Measurements from ENCODE around the gene POM121L2.
"Not testable (repeated sequence)": the region's sequence is repeated elsewhere in the genome, so short reads cannot be mapped to it uniquely, and the experiment has no call there.

Gene POM121L2

DNA sequence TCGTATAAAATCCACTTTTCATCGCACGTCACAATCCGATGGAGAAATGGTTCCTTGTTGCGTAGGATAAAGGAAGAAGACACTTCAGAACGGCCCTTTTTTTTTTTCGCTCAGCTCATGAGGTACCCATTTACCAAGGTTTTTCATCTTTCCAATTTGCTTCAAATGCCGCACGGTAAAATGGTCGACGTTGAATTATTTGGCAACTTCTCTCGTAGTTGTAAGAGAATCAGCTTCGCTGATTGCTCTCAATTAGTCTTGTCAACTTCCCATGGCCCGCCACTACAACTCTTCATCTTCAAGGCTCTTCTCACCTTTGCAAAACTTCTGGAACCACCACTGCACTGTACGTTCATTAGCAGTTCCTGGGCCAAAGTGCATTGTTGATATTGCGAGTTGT, 28.8 kb downstream of the POM121L2 start:
- DNase-seq: no peak
- TF ChIP-seq POLR2A (IDR thresholded peaks at IDR 0.05; ENCODE audit: low read length) (no peak), GATA1 (IDR thresholded peaks at IDR 0.05; ENCODE audit: low read depth, low read length) (no peak)

DNA sequence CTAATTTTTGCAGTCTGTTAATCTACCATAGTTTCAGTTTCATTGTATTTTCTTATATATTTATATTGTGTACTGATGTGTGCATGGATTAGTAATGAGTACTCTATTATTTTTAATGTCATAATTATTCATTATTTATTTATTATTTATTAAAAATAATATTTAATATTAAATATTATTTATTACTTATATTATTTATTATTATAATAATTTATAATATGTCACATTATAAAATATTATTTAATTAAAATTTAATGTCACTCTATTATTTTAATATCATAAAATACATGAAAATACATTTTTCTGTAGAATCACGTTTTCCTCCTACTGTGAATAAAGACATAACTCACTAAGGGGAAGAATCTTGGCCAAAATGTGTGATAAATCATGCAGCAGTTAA, 30.5 kb downstream of the POM121L2 start:
- no peak for DNase-seq
- no peak for TF ChIP-seq POLR2A (IDR thresholded peaks at IDR 0.05; ENCODE audit: low read length)
- TF ChIP-seq GATA1 (IDR thresholded peaks at IDR 0.05; ENCODE audit: low read depth, low read length): no peak

DNA sequence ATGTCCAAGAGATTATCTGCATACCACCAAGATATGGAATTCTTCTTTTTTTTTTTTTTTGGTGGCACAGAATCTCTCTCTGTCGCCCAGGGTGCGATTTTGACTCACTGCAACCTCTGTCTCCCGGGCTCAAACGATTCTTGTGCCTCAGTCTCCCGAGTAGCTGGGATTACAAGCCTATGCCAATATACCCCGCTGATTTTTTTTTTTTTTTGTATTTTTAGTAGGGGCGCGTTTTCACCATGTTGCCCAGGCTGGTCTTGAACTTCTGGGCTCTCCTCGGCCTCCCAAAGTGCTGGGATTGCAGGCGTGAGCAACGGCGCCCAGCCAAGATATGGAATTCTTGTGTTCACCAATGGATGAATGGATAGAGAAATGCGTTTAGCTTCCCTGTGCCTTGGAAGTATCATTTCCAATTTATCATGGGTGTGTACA, 31.0 kb downstream of the POM121L2 start:
- TF ChIP-seq POLR2A (IDR thresholded peaks at IDR 0.05; ENCODE audit: low read length) (no peak), GATA1 (IDR thresholded peaks at IDR 0.05; ENCODE audit: low read depth, low read length) (no peak)
- no peak for DNase-seq

DNA sequence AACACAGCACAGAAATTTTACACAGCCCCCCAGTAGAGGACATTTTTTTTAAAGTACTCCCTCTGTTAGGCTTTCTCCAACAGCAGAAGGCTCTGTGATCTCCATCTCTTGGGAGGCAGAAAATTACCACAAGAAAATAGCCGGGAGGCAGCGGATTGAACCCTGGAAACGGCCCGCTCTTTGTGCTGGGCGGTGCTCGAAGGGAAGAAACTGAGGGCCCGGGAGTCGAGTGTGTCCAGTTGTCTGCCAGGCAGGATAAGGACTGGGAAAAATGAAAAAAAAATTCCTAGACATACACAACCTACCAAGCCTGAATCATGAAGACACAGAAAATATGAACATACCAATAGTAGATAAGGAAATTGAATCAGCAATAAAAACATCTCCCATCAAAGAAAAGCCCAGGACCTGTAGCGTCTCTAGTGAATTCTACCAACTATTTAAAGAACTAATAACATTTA, 31.5 kb downstream of the POM121L2 start:
- DNase-seq: no peak
- TF ChIP-seq GATA1 (IDR thresholded peaks at IDR 0.05; ENCODE audit: low read depth, low read length) (no peak), POLR2A (IDR thresholded peaks at IDR 0.05; ENCODE audit: low read length) (no peak)

DNA sequence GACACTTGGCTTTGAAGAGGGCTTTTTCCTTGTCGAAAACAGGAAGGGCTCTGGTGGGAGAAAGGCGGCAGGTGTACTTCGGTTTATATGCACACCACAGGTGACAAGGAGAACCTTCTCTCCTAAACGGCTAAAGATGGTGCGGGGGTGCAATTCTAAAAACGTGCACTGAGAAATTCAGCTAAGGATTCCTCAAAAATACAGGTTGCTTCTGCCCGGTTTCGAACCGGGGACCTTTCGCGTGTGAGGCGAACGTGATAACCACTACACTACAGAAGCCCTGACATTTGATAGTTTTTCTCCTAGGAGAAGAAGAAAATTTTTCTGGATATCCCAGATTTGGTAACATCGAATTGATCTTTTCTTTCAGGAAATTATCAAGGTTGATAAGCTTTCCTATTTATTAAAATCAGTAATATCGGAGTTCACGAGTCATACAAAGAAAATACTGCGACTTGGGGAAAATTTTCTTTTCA, 32.0 kb downstream of the POM121L2 start:
- DNase-seq: peak; percentile 63 to 71
- TF ChIP-seq POLR2A (IDR thresholded peaks at IDR 0.05; ENCODE audit: low read length) (no peak), GATA1 (IDR thresholded peaks at IDR 0.05; ENCODE audit: low read depth, low read length) (no peak)

DNA sequence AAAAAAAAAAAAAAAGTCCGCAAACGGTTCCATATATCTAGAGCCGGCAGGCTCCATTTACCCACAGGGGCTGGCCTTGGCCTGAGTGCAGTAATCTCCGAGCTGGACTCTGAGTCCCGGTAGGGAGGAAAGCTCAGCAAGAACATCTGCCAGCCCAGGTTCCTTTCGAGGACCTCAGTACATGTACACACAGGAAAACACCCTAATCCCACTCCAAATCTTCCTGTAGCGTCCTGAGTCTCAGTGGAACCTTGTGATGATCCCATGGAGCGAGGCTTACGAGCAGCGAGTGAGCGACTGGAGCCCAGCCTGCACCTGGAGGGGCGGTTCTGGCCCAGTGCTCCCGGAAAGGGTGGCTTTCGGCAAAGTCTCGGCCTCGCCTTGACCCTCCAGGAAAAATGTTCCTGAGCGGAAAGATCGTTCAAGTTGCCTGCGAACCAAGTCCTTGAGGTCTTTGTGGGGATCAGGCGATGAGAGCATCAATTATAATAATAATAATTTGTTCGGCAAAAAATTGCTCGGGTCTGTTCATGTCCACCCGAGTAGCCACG, 32.5 kb downstream of the POM121L2 start:
- no peak for TF ChIP-seq GATA1 (IDR thresholded peaks at IDR 0.05; ENCODE audit: low read depth, low read length)
- TF ChIP-seq POLR2A (IDR thresholded peaks at IDR 0.05; ENCODE audit: low read length): no peak
- DNase-seq: no peak

DNA sequence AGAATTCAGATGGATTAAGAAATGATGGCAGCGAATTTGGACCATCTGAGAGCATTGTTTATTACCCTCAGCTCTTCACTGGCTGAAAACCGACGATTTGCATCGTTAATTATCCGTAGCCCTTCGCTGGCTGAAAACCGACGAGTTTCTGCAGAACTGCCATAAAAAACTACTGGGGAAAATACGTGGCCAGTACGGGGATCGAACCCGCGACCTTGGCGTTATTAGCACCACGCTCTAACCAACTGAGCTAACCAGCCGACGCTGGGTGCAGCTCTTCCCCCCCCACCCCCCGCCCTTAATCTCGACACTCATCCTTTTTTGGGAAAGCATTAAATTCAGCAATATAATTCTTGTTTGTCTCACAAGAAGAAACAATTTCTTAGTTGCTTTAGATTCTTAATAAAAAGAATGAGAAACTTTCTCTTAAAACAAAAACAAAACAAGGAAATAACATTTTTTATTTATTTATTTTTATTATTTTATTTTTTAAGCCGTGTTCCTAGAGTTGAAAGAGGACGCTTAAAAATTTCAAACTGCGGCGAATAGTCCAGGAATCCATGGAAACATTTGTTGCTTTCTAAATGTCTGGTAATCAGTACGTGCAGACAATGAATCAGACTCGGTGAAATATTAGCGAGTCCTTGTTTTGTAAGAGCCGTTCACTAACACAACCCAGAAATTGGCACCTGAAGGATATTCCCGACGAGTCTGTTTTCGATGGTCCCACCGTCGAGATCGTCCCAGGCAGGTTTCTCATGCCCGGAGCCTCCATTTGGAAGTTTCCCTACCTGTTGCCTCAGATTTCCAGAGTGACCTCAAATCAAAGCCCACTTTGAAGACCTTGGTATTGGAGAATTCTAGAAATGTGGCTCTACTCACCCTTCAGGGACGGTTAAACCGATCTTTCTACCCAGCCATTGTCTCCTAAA, 36.8 kb downstream of the POM121L2 start:
- DNase-seq: peak; percentile 46 to 57
- TF ChIP-seq GATA1 (IDR thresholded peaks at IDR 0.05; ENCODE audit: low read depth, low read length) (no peak), POLR2A (IDR thresholded peaks at IDR 0.05; ENCODE audit: low read length) (no peak)

DNA sequence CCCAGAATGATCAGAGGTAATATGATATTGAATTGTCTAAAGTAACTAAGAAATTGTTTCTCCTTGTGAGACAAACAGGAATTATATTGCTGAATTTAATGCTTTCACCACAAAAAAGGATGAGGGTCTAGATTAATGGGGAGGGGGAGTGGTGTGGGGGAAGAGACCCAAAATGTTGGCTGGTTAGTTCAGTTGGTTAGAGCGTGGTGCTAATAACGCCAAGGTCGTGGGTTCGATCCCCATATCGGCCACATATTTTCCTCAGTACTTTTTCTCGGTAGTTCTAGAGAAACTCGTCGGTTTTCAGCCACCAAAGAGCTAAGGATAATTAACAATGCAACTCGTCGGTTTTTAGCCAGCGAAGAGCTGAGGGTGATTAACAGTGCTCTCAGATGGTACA, 38.3 kb downstream of the POM121L2 start:
- no peak for DNase-seq
- TF ChIP-seq POLR2A (IDR thresholded peaks at IDR 0.05; ENCODE audit: low read length) (no peak), GATA1 (IDR thresholded peaks at IDR 0.05; ENCODE audit: low read depth, low read length) (no peak)

DNA sequence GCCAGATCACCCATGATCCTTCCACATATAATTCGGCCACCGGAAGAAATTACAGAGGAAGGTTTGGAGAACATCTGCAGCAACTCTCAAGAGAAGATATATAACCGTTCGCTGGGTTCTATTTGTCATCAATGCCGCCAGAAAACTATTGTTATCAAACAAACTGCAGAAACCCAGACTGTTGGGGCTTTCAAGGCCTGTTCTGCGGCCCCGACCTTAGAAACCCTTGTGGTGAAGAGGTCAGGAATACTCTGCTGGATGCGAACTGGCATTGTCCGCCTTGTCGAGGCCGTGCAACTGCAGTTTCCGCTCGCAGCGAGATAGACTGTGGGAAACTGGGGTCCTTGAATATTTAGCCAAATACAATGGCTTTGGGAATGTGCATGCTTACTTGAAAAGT, 43.3 kb downstream of the POM121L2 start:
- no peak for DNase-seq
- TF ChIP-seq POLR2A (IDR thresholded peaks at IDR 0.05; ENCODE audit: low read length): no peak
- TF ChIP-seq GATA1 (IDR thresholded peaks at IDR 0.05; ENCODE audit: low read depth, low read length): no peak

DNA sequence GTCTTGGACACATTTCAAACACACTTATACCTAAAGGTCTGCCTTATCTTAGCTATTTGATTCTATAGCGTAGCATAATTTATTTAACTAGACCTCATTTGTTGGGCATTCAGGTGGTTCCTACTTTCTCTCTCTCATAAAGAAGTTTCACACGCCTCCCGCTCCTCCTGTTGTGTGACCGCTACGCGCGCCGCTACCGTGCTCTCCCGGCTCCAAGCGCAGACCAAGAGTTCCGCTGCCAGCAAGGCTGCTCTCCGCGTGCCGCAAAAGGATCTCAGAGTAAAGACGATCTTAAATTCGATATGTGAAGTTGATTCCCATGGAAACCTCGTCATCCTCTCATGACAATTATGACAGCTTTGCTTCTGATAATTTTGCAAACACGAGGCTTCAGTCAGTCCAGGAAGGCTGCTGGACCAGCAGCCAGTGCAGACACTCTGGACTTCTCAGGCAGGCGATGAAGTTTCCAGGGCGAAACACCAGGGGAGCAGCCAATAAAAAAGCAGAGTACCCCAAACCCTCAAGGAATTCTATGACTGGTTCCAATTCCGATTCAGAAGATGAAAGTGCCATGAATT, 44.1 kb downstream of the POM121L2 start:
- peak in 1 of 2 experiments; percentile 5 for DNase-seq
- TF ChIP-seq GATA1 (IDR thresholded peaks at IDR 0.05; ENCODE audit: low read depth, low read length) (no peak), POLR2A (IDR thresholded peaks at IDR 0.05; ENCODE audit: low read length) (no peak)

DNA sequence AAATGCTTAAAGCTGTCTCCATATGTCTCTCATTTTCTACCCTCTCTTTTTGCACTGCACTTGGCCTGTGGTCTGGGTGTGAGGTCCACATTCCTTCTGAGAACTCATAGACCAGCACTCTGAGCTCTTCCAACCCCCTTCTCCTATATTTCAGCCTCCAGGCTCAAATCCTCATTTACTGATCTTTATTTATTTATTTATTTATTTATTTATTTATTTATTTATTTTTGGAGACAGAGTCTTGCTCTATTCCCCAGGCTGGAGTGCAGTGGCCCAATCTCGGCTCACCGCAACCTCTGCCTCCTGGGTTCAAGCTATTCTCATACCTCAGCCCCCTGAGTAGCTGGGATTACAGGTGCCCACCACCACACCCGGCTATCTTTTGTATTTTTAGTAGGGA, 45.1 kb downstream of the POM121L2 start:
- not testable (repeated sequence) for DNase-seq

DNA sequence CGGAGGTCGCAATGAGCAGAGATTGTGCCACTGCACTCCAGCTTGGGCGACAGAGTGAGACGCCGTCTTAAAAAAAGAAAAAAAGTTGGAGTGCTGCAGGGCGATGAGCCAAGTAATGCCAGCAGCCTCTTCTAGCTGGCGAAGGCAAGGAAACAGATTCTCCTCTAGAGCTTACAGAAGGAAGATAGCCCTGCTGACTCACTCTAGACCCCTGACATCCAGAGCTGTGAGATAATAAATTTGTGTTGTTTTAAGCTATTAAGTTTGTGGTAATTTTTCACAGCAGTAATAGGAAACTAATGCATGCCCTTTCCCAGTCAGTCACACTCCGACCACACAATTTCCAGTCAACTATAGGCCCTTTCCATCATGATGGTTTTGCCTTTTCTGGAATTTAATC, 48.2 kb downstream of the POM121L2 start:
- no peak for TF ChIP-seq GATA1 (IDR thresholded peaks at IDR 0.05; ENCODE audit: low read depth, low read length)
- no peak for TF ChIP-seq POLR2A (IDR thresholded peaks at IDR 0.05; ENCODE audit: low read length)
- DNase-seq: no peak

DNA sequence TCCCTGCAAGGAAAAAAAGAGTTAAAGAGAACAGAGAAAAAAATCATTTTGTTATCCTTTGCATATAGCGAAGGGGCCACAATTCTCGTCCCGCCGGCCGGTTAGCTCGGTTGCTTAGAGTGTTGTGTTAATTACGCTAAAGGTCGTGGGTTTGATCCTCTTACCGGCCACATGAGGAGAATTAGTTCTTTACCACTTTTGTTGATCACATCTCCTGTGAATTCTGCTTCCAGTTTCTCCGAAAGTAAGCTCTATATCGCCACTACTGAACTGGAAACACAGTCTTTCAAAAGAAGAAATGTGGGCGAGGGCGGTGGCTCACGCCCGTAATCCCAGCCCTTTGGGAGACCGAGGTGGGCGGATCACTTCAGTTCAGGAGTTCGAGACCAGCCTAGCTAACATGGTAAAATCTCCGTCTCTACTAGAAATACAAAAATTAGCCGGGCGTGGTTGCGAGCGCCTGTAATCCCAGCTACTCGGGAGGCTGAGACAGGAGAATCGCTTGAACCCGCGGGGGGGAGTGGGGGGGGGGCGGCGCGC, 51.2 kb downstream of the POM121L2 start:
- no peak for TF ChIP-seq POLR2A (IDR thresholded peaks at IDR 0.05; ENCODE audit: low read length)
- TF ChIP-seq GATA1 (IDR thresholded peaks at IDR 0.05; ENCODE audit: low read depth, low read length): no peak
- DNase-seq: peak in 1 of 2 experiments; percentile 6

DNA sequence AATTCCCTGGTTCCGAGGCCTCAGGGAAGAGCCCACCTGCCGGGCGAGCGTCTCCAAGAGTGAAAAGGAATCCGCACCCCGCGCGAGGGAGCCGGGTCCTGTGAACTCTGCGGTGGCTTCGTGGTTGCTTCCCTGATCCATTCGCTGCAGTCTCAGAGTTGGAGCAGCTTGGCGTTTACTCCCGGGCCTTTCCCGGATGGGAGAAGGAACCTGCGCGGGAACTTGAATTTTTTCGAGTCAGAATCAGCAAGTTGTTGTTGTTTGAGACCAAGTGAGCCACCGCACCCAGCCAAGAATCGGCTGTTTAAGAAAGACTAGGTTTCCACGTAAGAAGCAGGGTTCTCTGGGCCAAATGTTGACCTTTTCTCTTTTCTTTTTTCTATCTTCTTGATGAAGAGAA, 51.7 kb downstream of the POM121L2 start:
- no peak for DNase-seq
- no peak for TF ChIP-seq POLR2A (IDR thresholded peaks at IDR 0.05; ENCODE audit: low read length)
- no peak for TF ChIP-seq GATA1 (IDR thresholded peaks at IDR 0.05; ENCODE audit: low read depth, low read length)
